ENCODE results near the gene ZNF83.
A peak's percentile ranks its signal among the peaks of the same experiment; 100 is the strongest.

Gene ZNF83

GRCh38 chr19:52660981-52661380 lies 22.8 kb upstream of the ZNF83 start:
- no peak overlapping the region for H3K4me3 ChIP-seq (ENCODE audit: low read depth, low read length)
- DNase-seq (ENCODE audit: low read depth) = peak; percentile 46
- no peak for TF ChIP-seq CTCF (conservative IDR thresholded peaks at IDR 0.05; ENCODE audit: low read depth, low read length)

- no peak for DNase-seq (ENCODE audit: low read depth)
- no peak for TF ChIP-seq CTCF (conservative IDR thresholded peaks at IDR 0.05; ENCODE audit: low read depth, low read length)
- no peak overlapping the region for H3K4me3 ChIP-seq (ENCODE audit: low read depth, low read length)
Measured at GRCh38 chr19:52659013-52659412, 20.9 kb upstream of the ZNF83 start.

GRCh38 chr19:52658595-52658994 lies 20.4 kb upstream of the ZNF83 start:
- no peak for TF ChIP-seq CTCF (conservative IDR thresholded peaks at IDR 0.05; ENCODE audit: low read depth, low read length)
- no peak for DNase-seq (ENCODE audit: low read depth)
- H3K4me3 ChIP-seq (ENCODE audit: low read depth, low read length) = no peak overlapping the region

GRCh38 chr19:52653161-52653560 lies 15.0 kb upstream of the ZNF83 start:
- DNase-seq (ENCODE audit: low read depth) = no peak
- TF ChIP-seq CTCF (conservative IDR thresholded peaks at IDR 0.05; ENCODE audit: low read depth, low read length) = no peak
- H3K4me3 ChIP-seq (ENCODE audit: low read depth, low read length) = no peak overlapping the region

- no peak for TF ChIP-seq CTCF (conservative IDR thresholded peaks at IDR 0.05; ENCODE audit: low read depth, low read length)
- no peak for DNase-seq (ENCODE audit: low read depth)
Measured at GRCh38 chr19:52651956-52652355, 13.8 kb upstream of the ZNF83 start.

GRCh38 chr19:52648336-52649016 lies 10.3 kb upstream of the ZNF83 start:
- DNase-seq (ENCODE audit: low read depth) = peak; percentile 70
- no peak for TF ChIP-seq CTCF (conservative IDR thresholded peaks at IDR 0.05; ENCODE audit: low read depth, low read length)
- no peak overlapping the region for H3K4me3 ChIP-seq (ENCODE audit: low read depth, low read length)

More at GRCh38 chr19:52651956-52652355, 13.8 kb upstream of the ZNF83 start:
- no peak overlapping the region for H3K4me3 ChIP-seq (ENCODE audit: low read depth, low read length)

GRCh38 chr19:52646571-52647217 lies 8.5 kb upstream of the ZNF83 start:
- no peak overlapping the region for H3K4me3 ChIP-seq (ENCODE audit: low read depth, low read length)
- TF ChIP-seq CTCF (conservative IDR thresholded peaks at IDR 0.05; ENCODE audit: low read depth, low read length) = no peak
- no peak for DNase-seq (ENCODE audit: low read depth)
